Aorta (tissue), 5 donors: ENCODE results near the gene CFAP65. TPM values are rescaled to one million over a fixed set of nuclear protein-coding genes. Genes with fewer than 3 reads are reported as not detected.

Experiments used
- ATAC-seq: fragments of 200-7000 bp; cut with Tn5 transposase; one replicate; pipeline ENCODE4 v1.9.1; 2022; ENCODE audit warnings: moderate library complexity; ENCODE audit not compliant: low FRiP score
- DNase-seq, 2 donors: peaks; one replicate each; pipeline ENCODE4 v3.0.0-alpha.2; 2020
- H3K27ac ChIP-seq, 2 donors: one replicate each; pipeline ENCODE4 v1.5.1; 2013; ENCODE audit warnings: low read length in 2 of 2, mild to moderate bottlenecking in 2 of 2, moderate library complexity in 2 of 2, control low read depth in 1 of 2, inconsistent platforms in 1 of 2, low read depth in 1 of 2
- H3K27me3 ChIP-seq, 2 donors: one replicate each; pipeline ENCODE4 v1.6.1; 2013; ENCODE audit warnings: control low read depth in 1 of 2, low read length in 1 of 2, mild to moderate bottlenecking in 1 of 2, moderate library complexity in 1 of 2; ENCODE audit not compliant: insufficient read depth in 2 of 2, control insufficient read depth in 1 of 2
- H3K36me3 ChIP-seq, 2 donors: one replicate each; pipeline ENCODE4 v1.6.1; 2013; ENCODE audit warnings: control low read depth in 1 of 2, low read length in 1 of 2, mild to moderate bottlenecking in 1 of 2; ENCODE audit not compliant: insufficient read depth in 2 of 2, control insufficient read depth in 1 of 2
- H3K4me1 ChIP-seq, 2 donors: one replicate each; pipeline ENCODE4 v1.6.1; 2013; ENCODE audit warnings: low read length in 2 of 2, control low read depth in 1 of 2, mild to moderate bottlenecking in 1 of 2, moderate library complexity in 1 of 2; ENCODE audit not compliant: insufficient read depth in 2 of 2, control insufficient read depth in 1 of 2
- H3K4me3 ChIP-seq, 2 donors: one replicate each; pipeline ENCODE4 v1.5.1; 2013; ENCODE audit warnings: low read length in 2 of 2, control low read depth in 1 of 2, mild to moderate bottlenecking in 1 of 2
- H3K9me3 ChIP-seq: one replicate; pipeline ENCODE4 v1.6.1; 2013; ENCODE audit warnings: mild to moderate bottlenecking, low read length; ENCODE audit not compliant: control insufficient read depth
- WGBS, 2 donors: extraction: QIAGEN DNeasy Blood & Tissue Kit; methylation state at CpG; one replicate each; pipeline ENCODE4 v1.1.7; 2013; 5-methylcytosine and 5-hydroxymethylcytosine counted together
- intact Hi-C, 2 donors: fragments of 100-400 bp; cut with DNase I; formaldehyde crosslinking; loops; one replicate each; pipeline versions ENCODE4 v1.14.2 to v1.15.0; 2022
- polyA plus RNA-seq, 2 donors: library from polyadenylated mRNA; stranded (reverse); fragments of 200-250 nt; gene quantifications; one replicate each; pipeline ENCODE4 v1.2.3, GENCODE V29; 2013
- total RNA-seq, 2 donors: library from RNA; stranded (reverse); fragmentation: NEBNext Ultra II Directional; extraction: Animal tissue kit (Norgen Biotek cat#: 25700); gene quantifications; one replicate each; pipeline ENCODE4 v1.2.1, GENCODE V29; 2021
- donor health status: healthy with polysubstance abuse.
- donor health status: Bipolar disorder and iron deficiency.
- donor health status: DM: no; HTN: no; CAD: no.
- donor health status: DM: no; HTN: no; CAD: no.
- donor health status: DM: yes; HTN: yes; CAD: no.

The CFAP65 gene
- total and polyA plus RNA-seq, 4 donors = 0.15 TPM; not detected in 3

GRCh38 chr2:219081701-219082331, 40.5 kb upstream of the CFAP65 start:
- Histone ChIP-seq H3K36me3 (peaks cover 0 to 3% of the 10 kb centered on the region in 2 donors), H3K9me3 (no peaks in the 10 kb centered on the region), H3K4me1 (no peaks in the 10 kb centered on the region), H3K4me3 (no peak overlapping the region), H3K27me3 (no peaks in the 10 kb centered on the region), H3K27ac (no peak overlapping the region)
- intact Hi-C loops = no loop called here
- ATAC-seq = no peak
- no peak for DNase-seq

GRCh38 chr2:219081096-219081495, 39.8 kb upstream of the CFAP65 start:
- Histone ChIP-seq H3K27ac (no peak overlapping the region), H3K4me1 (no peaks in the 10 kb centered on the region), H3K36me3 (peaks cover 0 to 7% of the 10 kb centered on the region in 2 donors), H3K9me3 (no peaks in the 10 kb centered on the region), H3K4me3 (no peak overlapping the region), H3K27me3 (no peaks in the 10 kb centered on the region)
- no peak for ATAC-seq
- intact Hi-C loops = no loop called here
- WGBS, 2 donors = 90 to 91% methylated on average over 7 of the region's 7 CpGs
- no peak for DNase-seq

GRCh38 chr2:219079417-219079816, 38.1 kb upstream of the CFAP65 start:
- Histone ChIP-seq H3K36me3 (peaks cover 2 to 11% of the 10 kb centered on the region in 2 donors), H3K4me1 (no peaks in the 10 kb centered on the region), H3K4me3 (no peak overlapping the region), H3K27me3 (no peaks in the 10 kb centered on the region), H3K27ac (no peak overlapping the region), H3K9me3 (no peaks in the 10 kb centered on the region)
- DNase-seq (no peak), ATAC-seq (no peak)
- 54 to 63% methylated on average over 2 of the region's 2 CpGs for WGBS, 2 donors
- intact Hi-C loops = no loop called here

- Histone ChIP-seq H3K4me1 (no peaks in the 10 kb centered on the region), H3K27me3 (no peaks in the 10 kb centered on the region), H3K27ac (no peak overlapping the region), H3K9me3 (no peaks in the 10 kb centered on the region), H3K4me3 (no peak overlapping the region), H3K36me3 (peaks cover 2 to 11% of the 10 kb centered on the region in 2 donors)
- ATAC-seq (no peak), DNase-seq (no peak)
- intact Hi-C loops = no loop called here
- 92 to 98% methylated on average over 4 of the region's 4 CpGs for WGBS, 2 donors
Measured at GRCh38 chr2:219078951-219079350, 37.6 kb upstream of the CFAP65 start.

- DNase-seq (no peak), ATAC-seq (no peak)
- WGBS, 2 donors = 87 to 93% methylated on average over 3 of the region's 3 CpGs
- H3K9me3 ChIP-seq = no peaks in the 10 kb centered on the region
- H3K27me3 ChIP-seq = no peaks in the 10 kb centered on the region
- peaks cover 2 to 11% of the 10 kb centered on the region in 2 donors for H3K36me3 ChIP-seq
- H3K4me3 ChIP-seq = no peak overlapping the region
- no peak overlapping the region for H3K27ac ChIP-seq
- no peaks in the 10 kb centered on the region for H3K4me1 ChIP-seq
- intact Hi-C loops = no loop called here
Measured at GRCh38 chr2:219078126-219078525, 36.8 kb upstream of the CFAP65 start.

GRCh38 chr2:219076253-219076652, 34.9 kb upstream of the CFAP65 start:
- H3K9me3 ChIP-seq = no peaks in the 10 kb centered on the region
- ATAC-seq = no peak
- no peaks in the 10 kb centered on the region for H3K27me3 ChIP-seq
- WGBS, 2 donors = 94 to 97% methylated on average over 3 of the region's 3 CpGs
- no peaks in the 10 kb centered on the region for H3K4me1 ChIP-seq
- intact Hi-C loops = no loop called here
- no peak overlapping the region for H3K27ac ChIP-seq
- DNase-seq = no peak
- H3K4me3 ChIP-seq = no peak overlapping the region
- peaks cover 2 to 11% of the 10 kb centered on the region in 2 donors for H3K36me3 ChIP-seq

- ATAC-seq (no peak), DNase-seq (no peak)
- no peaks in the 10 kb centered on the region for H3K9me3 ChIP-seq
- no peak overlapping the region for H3K27ac ChIP-seq
- H3K27me3 ChIP-seq = no peaks in the 10 kb centered on the region
- no peak overlapping the region for H3K4me3 ChIP-seq
- H3K4me1 ChIP-seq = no peaks in the 10 kb centered on the region
- intact Hi-C loops = loop anchor here in 1 of 2 donors (5.0 kb wide), 1 partner anchor 44 kb away; no protein-coding TSS in a partner anchor
- peaks cover 2 to 11% of the 10 kb centered on the region in 2 donors for H3K36me3 ChIP-seq
- WGBS, 2 donors = 51 to 52% methylated on average over 14 of the region's 14 CpGs
Measured at GRCh38 chr2:219073413-219074129, 32.3 kb upstream of the CFAP65 start.

GRCh38 chr2:219072741-219073250, 31.5 kb upstream of the CFAP65 start:
- H3K9me3 ChIP-seq = no peaks in the 10 kb centered on the region
- no peak overlapping the region for H3K27ac ChIP-seq
- peaks cover 2 to 11% of the 10 kb centered on the region in 2 donors for H3K36me3 ChIP-seq
- no peaks in the 10 kb centered on the region for H3K27me3 ChIP-seq
- ATAC-seq (no peak), DNase-seq (no peak)
- 91% methylated on average over 9 of the region's 9 CpGs for WGBS, 2 donors
- H3K4me3 ChIP-seq = no peak overlapping the region
- intact Hi-C loops = loop anchor here in 1 of 2 donors (5.0 kb wide), 1 partner anchor 45 kb away; no protein-coding TSS in a partner anchor
- H3K4me1 ChIP-seq = no peaks in the 10 kb centered on the region
